HG02885 (cell line): ENCODE measurements around the gene RAE1.

Experiments used
- ATAC-seq: cut with Tn5 transposase; IDR thresholded peaks from one replicate; pipeline ENCODE4 v1.9.1; 2021; ENCODE audit warnings: mild to moderate bottlenecking; ENCODE audit not compliant: unreplicated experiment, poor library complexity

Gene RAE1

GRCh38 chr20:57351042-57351783, at the start of gene RAE1:
Gene RAE1 (plus strand): TSS chr20:57351255. CDS start chr20:57354039, 2,784 bp downstream.
- peak; percentile 83 for ATAC-seq

DNA sequence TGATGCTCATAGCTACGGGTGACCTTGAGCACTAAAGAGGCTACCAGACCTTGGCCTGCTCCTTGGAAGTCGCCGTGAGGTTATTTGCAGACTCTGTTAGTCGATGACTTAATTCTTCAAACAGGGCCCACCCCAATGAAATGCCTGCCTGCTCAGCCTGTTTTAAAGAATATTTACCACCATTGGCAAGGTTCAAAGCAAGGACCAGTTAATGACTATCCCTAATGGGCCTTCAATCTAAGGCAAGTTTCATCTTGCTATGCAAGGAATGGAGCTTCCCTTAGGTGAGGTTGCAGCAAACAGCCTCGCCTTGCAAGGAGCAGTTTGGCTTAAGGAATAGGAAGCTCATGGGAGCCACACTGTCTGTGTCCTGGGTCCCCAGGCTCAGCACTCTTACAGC, 44.3 kb upstream of the RAE1 start:
- ATAC-seq = no peak

- no peak for ATAC-seq
Observed at GRCh38 chr20:57308451-57309271, 42.4 kb upstream of the RAE1 start.

GRCh38 chr20:57309544-57310115, 41.4 kb upstream of the RAE1 start:
- no peak for ATAC-seq

DNA sequence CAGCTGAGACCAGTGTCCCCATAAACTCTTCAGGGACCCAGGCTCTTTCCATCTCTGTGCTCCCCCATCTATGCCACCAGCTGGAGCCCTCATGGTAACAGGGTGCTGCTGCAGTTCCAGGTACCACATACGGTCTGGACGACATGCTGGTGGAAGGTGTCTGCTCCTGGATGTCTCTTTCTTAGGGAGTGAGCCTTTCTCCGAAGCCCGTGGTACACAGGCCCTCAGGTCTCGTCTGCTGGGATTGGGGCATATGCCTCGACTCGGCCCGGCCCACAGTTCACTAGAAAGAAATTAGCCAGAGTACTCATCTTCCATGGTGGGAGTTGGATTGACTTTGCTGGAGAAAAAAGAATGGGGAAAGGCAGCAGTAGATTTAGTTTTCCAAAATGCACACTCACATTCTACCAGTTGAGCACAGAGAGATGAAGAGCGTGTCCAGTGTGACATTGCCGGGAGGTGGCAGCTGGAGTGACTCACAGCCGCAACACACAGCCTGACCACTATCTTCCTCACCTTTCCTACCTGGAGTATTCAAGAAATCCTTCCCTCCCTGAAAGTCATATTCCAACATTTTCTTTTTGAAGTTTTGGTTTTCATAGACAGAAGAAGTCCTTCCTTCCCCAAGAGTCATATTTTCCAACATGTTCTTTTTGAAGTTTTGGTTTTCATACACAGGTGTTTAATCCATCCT, 40.1 kb upstream of the RAE1 start:
- no peak for ATAC-seq

DNA sequence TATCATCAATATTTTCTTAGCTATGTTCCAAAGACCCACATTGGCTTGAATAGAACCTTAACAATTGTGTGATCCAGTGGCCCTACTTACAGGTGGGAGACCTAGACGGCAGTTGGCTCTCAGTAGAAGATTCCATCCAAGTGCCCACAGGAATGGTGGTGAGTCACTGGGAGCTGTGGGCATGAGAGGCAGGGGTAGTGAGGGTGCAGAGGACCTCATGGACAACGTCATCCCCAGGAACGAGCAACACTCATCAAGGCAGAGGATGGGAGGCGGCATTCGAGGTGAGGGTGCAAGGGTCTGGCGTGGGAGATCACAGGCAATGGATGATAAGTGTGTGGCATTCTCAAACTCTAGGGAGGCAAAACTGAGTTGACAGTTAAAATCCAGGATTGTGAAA, 38.9 kb upstream of the RAE1 start:
- no peak for ATAC-seq

- ATAC-seq = no peak
Observed at GRCh38 chr20:57313230-57313629, 37.8 kb upstream of the RAE1 start.

DNA sequence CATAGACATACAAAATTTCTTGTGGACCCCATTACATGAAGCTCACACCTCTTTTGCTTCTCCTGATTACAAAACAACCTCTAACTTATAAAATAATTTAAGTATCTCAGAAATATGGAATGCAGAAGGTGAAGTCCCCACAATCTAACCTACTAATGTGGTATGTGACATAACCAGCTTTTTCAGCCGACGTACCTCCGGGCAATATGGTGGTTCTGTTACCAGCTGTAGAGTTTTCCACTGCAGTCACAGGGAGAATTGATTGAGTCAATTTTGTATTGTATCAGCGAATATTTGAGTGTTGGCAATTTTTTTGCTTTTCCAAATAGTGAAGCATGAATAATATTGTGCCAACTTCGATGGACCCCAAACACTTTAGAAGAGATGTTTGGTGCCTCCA, 37.1 kb upstream of the RAE1 start:
- ATAC-seq = no peak

- no peak for ATAC-seq
Observed at GRCh38 chr20:57315083-57315975, 35.7 kb upstream of the RAE1 start.

DNA sequence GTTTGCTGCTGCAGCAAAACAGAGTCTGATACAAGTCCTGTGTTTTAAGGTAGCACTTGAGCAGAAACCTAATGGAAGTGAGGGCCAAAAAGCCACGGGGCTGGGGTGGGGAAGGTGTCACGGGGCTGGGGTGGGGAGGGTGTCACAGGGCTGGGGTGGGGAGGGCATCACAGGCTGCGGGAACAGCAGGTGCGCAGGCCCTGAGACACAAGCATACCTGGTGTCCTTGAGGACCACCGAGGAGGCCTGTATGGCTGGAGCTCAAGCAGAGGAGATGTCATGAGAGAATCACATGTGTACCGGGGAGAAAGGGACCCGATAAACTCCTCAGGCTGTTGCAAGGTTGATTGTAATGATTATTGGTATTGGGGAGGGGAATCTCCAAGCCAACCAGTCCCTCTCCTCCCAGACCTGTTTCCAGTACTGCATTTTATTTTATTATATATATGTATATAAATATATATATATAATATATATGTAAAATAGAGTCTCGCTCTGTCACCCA, 35.0 kb upstream of the RAE1 start:
- no peak for ATAC-seq

DNA sequence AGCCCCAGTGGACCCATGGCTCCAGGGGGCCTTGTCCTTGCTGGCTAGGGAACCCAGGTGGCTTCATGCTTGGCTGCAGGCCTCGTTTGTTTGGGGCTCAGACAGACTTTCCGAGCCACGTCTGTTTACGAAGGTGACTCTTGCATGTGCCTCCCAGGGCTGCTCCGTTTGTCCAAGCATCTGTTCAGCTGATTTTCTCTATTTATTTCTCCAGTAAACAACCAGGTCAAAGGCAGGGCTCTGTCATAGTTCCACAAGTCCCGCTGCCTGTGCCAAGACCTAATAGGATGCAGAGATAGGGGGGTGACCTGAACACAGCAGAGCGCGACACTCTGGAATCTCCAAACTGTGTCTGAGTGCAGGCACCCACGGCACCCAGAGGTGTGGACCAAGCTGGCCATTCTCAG, 34.3 kb upstream of the RAE1 start:
- no peak for ATAC-seq

- ATAC-seq = no peak
Observed at GRCh38 chr20:57317316-57317788, 33.7 kb upstream of the RAE1 start.

DNA sequence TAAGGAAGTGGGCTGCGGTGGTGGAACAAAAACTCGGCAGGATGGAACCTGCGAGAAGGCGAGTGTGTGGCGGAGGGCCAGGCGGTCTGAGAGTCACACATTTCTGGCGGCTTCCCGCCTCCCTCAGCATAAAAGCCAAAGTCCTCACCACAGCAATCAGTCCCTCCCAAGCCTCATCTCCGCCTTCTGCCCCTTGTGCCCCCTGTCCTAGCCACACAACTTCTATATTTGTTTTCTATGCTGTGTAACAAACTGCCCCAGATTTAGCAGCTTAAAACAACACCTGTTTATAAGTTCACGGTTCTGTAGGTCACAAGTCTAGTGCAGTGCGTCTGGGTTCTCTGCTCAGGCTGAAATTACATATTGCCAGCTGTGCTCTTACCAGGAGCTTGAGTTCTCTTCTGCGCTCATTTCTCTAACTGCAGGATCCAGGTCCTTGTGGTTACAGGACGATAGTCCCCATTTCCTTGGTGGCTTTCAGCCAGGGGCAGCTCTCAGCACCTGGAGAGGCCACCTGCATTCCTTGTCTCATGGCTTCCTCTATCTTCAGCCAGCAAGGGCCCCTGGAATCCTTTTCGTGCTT, 33.2 kb upstream of the RAE1 start:
- no peak for ATAC-seq

GRCh38 chr20:57319584-57319983, 31.5 kb upstream of the RAE1 start:
- no peak for ATAC-seq

GRCh38 chr20:57320358-57320757, 30.7 kb upstream of the RAE1 start:
- ATAC-seq = no peak

DNA sequence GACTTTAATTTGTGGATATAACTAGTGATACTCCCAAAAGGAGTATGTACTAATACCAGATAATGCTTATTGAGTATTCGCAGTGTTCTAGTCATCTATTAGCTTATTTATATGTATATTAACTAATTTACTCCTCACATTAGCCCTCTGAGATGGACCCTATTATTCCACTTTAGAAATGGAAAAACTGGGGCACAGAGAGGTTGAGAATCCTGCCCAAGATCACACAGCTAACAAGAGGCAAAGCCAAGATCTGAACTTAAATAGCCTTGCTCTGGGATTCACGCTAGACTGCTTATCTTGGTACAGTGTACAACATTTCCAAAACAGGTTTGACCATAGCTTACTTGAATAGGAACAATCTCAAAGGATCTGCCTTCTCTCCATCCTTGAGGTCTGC, 29.9 kb upstream of the RAE1 start:
- no peak for ATAC-seq

- no peak for ATAC-seq
Observed at GRCh38 chr20:57322476-57322875, 28.6 kb upstream of the RAE1 start.

- no peak for ATAC-seq
Observed at GRCh38 chr20:57323034-57323433, 28.0 kb upstream of the RAE1 start.
